Activated CD8-positive, alpha-beta memory T cell treated with anti-CD3 and anti-CD28 coated beads, Interleukin-2, amount 50 U/mL, for 48 hours (primary cell): Measurements from ENCODE around the gene PARP9.

ENCODE experiments used
- DNase-seq: peaks from one replicate; pipeline ENCODE4 v3.0.0-alpha.2; 2020

Gene PARP9

DNA sequence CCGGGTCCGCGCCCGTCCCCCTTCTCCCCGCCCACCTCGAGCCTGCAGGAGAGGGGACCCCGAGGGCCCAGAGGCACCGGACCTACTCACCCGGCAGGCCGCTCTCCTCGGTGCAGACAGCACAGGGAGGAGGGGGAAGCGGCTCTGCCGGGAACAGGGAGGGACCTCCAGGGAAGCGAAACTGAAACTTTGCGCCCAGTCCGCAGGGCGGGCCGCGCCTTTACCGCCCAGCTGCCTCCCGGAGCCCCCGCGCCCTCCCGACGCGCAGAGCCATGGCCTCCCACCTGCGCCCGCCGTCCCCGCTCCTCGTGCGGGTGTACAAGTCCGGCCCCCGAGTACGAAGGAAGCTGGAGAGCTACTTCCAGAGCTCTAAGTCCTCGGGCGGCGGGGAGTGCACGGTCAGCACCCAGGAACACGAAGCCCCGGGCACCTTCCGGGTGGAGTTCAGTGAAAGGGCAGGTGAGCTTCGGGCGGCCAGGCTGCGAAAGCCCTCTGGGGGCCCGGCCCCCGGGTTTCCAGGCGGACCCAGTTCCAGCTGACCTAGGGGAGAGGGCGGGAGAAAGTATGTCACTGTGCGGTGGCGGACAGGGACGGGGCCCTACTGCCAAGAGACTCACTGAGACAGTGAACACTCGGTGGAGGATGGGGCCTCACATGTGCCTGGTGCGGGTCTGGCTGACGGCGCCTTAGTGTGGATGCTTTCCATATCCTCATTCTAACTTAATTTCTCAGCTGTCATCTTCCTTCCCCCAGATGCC is at the start of gene PARP9, which contains the start of gene DTX3L:
TSS of gene PARP9 (minus strand) at position 146 of the 758 bp plus-strand sequence. CDS start 4,680 bp downstream, outside the sequence.
TSS of gene DTX3L (plus strand) at position 184 of the 758 bp plus-strand sequence. CDS start at position 273, 89 bp downstream.
- peak; percentile 87 for DNase-seq

DNA sequence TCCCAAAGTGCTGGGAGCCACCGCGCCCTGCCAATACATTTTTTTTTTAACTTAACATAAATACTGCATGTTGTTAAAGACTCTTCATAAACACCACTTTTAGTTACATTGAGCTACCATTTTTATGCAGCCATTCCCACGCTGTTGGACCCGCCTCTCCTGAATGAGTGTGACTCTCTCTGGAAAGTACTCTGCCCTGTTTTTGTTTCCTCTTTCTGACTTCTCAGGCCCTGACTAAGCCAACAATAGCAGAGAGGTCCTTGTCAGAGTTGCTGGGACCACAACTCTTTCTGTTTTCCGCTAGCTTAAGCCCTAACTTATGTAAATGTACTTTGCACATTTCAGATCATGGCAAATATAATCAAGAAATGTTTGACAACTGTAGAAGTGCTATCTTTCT is 48.6 kb upstream of the PARP9 start:
- no peak for DNase-seq

DNA sequence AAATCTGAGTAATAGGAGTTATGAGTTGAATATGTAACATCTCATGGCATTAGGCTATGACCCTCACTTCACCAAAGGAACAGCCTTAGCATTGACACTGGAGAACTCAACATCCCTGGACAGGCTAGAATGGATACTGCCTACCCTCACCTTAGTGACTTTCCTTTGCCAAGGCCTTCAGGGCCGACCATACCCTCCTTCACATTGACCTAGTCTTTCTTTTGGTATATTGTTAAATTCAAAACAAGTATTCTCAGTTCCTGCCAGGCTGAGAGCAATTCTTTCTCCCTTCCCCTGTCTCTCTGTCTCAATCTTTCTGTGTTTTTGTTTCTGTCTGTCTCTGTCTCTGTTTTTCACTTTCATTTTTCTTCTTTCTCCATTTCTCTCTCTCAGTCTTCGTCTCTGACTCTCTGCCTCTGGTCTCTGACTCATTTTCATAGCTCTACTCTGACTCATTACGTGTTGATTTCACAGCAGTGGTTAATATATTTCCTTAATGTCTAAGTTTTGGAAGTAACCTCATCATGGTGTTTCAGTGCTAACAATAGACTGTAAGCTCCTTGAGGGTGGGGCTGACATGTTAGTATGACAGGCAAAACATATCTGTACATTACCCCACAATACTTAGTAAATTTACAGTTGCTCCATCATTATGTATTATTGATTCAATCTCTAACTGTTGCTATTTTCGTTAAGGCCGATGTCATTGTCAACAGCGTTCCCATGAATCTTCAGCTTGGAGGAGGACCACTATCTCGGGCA is 45.9 kb upstream of the PARP9 start:
- no peak for DNase-seq

DNA sequence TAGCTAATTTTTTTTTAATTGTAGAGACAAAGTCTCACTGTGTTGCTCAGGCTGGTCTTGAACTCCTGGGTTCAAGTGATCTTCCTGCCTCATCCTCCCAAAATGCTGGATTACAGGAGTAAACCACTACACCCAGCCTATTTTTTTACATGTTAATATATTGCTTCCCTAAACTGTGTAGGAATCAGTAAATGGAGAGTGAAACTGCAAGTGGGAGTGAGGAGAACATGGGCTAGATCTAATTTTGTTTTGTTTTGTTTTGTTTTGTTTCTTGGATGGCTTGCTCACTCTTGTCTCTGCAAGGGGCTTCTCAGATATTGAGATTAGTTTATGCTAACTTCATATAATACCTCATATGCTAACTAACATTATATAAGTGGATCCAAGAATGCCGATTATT is 44.8 kb upstream of the PARP9 start:
- DNase-seq = no peak

DNA sequence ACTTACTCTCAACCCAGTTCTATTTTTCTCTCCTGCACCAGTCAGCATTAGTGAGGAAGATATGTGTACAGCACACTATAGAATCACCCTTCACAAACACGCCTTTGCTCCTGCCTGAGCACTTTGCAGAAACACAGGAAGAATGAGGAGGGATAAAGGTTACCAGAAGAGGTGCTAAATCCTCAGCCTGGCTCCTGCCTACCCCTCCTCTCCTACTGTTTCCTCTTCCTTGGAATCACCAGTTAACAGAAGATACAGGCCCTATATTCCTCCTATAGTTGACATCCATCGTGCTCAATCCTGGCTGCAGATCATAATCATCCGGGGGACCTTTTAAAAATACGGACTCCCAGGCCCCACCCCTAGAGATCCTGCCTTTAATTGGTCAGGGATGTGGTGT is 42.2 kb upstream of the PARP9 start:
- no peak for DNase-seq

DNA sequence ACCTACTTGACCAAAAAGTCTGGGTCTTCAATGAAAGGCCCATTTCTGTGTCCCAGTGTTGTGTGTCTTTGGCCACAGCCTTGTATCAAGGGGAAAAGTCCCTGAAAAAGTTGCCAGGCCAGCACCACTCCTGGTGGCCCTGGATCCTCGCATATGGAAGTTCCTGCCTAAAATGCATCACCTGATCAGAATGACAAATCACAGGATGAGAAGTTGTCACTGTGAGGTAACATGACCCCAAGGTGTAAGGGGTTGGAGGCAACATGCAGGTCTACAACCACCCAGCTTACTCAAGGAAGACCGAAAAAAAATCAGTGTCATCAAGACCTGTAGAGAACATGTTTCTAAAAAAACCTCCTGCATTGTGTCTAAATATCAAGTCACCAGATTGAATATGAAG is 39.0 kb upstream of the PARP9 start:
- DNase-seq = no peak

DNA sequence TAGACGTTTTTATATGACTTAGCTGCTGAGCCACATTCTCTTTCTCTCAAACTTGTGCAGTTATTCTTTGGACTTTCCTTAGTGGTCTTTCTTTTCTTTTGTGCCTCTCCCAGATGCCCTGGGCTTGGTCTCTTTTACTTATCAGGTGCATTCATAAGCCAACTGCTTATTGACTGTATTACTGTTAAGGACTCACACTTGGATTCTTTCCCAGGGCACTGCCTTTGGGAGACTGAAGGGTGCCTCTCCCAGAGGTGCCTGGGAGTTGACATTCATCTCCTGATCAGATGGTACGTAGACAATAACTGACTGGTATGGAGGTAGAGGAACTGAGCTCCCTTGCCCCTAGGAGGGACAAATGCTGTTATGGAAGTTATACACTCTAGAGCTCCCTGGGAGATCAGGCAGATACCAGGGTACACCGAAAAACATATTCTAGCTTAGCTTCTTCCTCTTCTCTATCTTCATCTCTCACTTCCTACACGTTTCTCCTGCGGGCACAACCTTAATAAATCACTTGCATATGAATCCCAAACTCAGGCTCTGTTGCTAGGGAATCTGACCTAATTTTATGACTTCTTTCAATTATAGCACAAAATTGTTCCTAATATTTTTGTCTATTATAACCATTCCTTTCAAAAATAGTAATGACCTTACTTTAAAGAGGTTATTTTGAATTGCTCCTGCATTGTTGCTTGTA is 38.1 kb upstream of the PARP9 start:
- no peak for DNase-seq

DNA sequence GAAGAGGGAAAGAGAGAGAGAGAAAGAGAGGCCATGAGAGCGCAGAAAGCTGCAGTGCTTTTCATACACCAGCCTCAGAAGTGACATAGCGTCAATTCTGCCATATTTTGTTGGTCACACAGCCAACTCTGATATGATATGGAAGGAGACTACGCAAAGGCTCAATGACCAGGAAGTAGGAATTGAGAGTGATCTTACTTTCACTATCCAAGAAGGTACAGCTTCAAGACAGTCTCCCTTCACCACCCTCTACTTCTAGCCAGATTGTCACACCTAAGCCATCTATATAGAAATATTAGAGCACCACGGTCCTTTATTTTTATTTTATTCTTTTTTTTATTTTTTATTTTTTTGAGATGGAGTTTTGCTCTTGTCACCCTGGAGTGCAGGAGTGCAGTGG is 34.5 kb upstream of the PARP9 start:
- no peak for DNase-seq

DNA sequence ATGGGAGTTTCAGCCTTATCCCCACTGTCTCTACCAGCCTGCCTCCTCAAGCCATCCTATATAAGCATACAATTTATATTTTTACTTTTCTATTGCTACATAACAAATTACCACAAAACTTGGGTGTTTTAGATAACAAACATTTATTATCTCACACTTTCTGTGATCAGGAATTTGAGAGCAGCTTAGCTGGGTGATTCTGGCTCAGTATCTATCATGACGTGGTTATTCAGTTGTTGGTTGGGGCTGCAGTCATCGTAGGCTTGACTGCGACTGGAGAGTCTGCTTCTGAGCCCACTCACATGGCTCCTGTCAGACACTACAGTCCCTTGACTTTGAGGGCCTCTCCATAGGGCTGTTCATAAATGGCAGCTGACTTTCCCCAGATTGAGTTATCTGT is 34.1 kb upstream of the PARP9 start:
- DNase-seq = no peak

DNA sequence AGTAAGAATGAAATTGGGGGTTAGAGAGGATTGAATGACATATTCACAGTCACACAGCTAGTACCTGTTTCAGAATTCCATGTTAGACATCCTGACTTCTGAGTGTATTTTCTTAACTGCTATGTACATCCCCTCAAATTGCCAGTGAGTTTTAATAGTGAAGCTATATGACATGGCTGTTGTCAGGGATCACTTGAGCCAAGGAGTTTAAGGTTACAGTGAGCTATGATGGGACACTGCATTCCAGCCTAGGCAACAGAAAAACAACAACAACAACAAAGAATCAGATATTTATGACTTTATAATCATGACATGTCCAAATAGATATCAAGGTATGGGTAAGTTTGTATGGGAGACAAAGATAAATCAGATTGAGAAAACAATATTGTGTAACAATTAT is 29.9 kb upstream of the PARP9 start:
- no peak for DNase-seq

DNA sequence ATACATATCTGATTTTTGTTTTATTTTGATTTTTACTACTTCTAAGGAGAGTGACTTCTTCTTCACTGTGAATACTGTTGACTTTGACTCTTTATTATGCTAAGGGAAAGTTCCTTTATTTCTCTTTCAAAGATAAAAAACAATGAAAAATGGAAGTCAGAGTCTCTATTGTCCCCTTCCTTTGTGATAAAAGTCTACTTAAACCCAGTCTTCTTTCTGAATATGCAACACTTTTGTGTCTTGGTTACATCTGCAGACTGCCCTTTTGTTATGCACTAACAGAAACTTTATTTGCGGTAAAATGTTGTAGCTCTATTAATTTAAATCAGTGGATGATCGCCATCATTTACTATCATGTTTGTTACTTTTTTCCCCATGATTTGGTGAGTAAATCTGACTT is 26.5 kb upstream of the PARP9 start:
- no peak for DNase-seq

DNA sequence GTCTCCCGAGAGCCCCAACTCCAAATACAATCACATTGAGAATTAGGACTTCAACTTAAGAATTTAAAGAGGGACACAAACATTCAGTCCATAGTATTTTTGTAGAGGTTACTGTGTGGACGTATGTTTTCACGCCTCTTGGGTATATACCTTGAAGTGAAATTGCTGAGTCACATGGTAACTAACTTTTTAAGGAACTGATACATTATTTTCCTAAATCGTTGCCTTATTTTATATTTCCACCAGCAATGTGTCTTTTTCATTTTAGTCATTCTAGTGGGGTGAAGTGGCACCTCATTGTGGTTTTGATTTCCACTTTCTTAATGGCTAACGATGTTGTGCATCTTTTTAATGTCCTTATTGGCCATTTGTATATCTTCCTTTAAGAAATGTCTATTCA is 25.2 kb upstream of the PARP9 start:
- no peak for DNase-seq

DNA sequence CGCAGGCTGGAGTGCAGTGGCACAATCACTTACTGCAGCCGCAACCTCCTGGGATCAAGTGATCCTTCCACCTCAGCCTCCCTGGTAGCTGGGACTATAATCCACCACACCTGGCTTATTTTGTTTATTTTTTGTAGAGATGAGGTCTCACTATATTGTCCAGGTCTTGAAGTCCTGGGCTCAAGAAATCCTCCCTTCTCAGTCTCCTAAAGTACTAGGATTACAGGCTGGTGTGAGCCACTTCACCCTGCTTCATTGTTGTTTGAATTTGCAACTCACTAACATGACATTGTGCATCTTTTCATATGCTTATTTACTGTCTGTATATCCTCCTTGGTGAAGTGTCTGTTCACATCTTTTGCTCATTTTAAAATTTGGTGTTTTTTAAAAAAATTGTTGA is 23.5 kb upstream of the PARP9 start:
- no peak for DNase-seq

DNA sequence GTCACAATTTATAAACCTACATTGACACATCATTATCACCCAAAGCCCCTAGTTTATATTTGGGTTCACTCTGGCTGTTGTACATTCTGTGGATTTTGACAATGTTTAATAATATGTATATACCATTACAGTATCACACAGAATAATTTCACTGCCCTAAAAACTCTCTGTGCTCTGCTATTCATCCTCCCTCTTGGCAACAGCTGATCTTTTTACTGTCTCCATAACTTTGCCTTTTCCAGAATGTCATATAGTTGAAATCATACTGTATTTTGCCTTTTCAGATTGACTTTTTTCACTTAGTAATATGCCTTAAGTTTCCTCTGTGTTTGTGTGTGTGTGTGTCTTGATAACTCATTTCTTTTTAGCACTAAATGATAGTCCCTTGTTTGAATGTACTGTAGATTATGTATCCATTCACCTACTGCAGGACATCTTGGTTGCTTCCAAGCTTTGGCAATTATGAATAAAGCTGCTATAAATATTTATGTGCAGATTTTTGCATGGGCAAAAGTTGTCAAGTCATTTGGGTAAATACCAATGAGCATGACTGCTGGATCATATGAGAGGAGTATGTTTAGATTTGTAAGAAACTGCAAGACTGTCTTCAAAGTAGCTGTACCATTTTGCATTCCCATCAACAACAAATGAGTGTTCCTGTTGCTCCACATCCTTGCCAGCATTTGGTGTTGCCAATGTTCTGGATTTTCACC is 22.8 kb upstream of the PARP9 start:
- no peak for DNase-seq

DNA sequence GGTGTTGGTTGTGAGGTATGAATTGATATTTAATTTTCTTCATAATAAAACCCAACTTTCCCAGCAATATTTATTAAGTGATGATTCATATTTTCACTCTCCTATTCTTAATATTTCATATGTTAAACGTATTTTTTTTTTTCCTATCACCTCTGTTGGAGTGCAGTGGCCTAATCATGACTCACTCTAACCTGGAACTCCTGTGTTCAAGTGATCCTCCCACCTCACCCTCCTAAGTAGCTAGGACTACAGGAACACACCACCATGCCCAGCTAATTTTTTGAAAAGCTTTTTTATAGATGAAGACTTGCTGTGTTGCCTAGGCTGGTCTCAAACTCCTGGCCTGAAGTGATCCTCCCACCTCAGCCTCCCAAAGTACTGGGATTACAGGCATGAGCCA is 22.0 kb upstream of the PARP9 start:
- no peak for DNase-seq

DNA sequence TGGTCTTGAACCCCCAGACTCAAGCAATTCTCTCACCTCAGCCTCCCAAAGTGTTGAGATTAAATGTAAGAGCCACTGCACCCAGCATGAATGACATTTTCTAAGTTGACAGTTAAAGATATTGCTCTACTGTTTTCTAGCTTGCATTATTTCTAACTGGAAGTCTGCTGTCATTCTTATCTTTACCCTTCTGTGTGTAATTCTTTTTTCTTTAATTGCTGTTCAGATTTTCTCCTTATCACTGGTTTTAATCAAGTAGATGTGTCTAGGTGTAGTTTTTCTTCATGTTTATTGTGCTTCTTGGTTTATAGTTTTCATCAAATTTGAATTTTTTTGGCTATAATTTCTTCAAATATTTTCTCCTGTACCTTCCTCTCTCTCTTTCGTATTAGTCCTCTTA is 18.3 kb upstream of the PARP9 start:
- DNase-seq = no peak

DNA sequence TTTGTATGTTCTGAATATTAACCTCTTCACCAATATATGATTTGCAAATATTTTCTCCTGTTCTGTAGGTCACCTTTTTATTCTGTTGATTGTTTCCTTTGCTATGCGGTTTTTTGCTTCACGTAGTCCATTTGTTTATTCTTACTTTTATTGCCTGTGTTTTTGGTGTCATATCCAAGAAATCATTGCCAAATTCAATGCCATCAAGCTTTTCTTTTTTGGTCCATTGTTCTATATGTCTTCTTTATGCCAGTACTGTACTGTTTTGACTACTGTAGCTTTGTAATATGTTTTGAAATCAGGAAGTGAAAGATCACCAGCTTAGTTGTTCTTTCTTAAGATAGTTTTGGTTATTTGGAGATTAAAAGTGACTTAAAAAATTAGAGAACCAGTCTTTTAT is 17.5 kb upstream of the PARP9 start:
- no peak for DNase-seq

DNA sequence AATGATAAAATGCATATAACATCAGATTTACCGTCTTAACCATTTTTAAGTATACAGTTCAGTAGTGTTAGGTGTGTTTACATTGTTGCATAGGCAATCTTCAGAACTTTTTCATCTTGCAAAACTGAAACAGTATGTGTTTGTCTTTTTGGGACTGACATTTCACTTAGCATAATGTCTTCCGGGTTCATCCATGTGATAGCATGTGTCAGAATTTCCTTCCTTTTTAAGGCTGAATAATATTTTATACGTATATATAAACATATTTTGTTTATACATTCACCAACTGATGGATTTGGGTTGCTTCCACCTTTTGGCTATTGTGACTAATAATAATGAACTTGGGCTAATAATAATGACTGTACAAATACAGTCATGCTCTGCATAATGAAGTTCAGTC is 16.4 kb upstream of the PARP9 start:
- DNase-seq = no peak

DNA sequence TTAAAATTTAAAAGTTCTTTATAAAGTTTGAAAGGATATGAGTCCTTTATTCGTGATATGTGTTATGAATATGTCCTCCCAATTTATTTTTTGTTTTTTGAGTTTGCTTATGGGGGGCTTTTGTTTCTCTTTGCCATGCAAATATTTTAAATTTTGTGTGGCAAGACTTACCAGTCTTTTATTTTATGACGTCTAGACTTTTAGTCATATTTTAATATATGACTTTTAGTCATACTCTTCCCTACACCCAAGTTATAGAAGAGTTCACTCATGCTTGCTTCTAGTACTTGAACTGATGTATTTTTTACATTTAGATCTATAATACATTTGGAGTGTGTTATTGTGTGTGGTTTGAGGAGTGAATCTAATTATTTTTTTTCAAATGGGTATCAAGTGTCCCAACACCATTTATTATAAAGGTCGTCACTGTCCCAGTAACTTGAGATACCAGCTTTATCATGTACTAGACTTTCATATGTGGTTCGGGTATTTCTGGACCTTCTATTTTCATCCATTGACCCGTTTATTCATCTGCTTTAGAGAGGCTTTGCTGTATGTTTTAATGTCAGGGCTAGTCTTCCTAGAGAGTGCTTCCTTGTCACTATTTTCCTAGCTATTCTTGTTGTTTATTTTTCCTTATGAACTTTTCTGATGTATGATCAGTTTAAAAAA is 14.1 kb upstream of the PARP9 start:
- no peak for DNase-seq

DNA sequence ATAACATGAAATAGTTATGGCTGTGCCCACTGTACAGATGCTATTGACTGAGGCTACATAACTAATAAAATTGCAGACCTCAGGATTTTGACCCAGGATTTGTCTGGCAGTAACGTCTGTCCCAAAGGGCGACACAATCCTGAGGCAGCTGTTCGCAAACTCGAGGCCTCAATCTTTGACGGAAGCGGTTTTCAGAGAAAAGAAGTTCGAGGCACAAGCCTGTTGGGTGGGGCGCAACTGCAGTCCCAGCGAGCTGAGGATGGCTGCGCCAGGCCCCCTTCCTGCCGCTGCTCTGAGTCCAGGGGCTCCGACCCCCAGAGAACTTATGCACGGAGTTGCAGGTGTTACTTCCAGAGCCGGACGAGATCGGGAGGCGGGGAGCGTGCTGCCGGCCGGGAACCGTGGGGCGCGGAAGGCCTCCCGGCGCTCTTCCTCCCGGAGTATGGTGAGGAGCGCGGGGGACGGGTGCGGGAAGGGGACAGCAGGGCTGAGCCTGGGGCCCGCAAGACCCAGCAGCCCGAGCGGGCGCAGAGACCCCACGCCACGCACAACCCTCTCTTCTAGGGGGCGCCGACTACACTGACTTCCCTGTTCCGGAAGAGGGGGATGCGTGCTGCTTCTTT is 13.4 kb upstream of the PARP9 start, which contains the start of gene PARP15:
TSS of gene PARP15 (plus strand) at position 242 of the 623 bp plus-strand sequence. CDS start at position 260, 18 bp downstream.
- DNase-seq = peak; percentile 76

DNA sequence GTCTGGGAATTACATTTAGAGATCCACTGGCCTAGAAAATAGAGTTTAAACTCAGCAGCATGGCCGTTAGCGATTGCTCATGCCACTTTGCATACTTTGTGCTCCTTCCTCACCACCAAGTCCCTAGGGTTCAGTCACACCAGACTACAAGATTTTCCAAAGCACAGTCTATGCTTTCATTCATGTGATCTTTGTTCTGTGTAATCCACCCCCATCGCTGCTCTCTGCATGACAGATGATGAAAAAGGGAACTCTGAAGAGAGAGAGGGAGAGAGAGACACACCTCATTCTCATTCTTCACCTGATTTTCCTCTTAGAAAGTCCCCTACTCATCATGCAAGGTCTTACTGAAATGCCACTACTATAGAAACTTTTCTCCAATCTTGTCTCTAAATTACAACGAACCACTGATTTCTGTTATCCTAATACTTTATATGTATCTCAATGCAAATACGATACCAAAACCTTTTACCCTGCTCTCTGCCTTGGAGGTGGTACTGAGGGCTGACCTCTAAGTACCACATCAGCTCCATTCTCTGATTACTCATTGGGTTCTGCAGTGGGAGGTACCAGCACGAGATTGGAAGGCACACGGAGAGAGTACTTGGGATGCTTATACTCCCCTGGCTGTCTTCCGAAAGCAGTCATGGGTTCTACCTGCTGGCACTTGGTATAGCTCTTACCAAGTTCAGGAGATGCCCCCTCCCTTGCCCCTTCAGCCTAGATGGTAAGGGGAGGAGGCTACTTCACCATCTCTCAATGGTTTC is 12.3 kb upstream of the PARP9 start:
- DNase-seq = no peak
